ENCODE results near the gene NALCN. TPM values are rescaled to one million over a fixed set of nuclear protein-coding genes. Genes with fewer than 3 reads are reported as not detected.

Gene NALCN
- total and polyA plus RNA-seq, 2 experiments from 2014 or later: 0.50 to 0.87 TPM

- Histone ChIP-seq H3K36me3 (ENCODE audit: insufficient read depth) (no peaks in the 10 kb centered on the region), H3K4me3 (no peak overlapping the region), H3F3A (replicated peaks; ENCODE audit: low read depth) (no peaks in the 10 kb centered on the region), H3K4me2 (no peak overlapping the region), H4K20me1 (replicated peaks; ENCODE audit: insufficient read depth) (no peaks in the 10 kb centered on the region), H3K4me1 (ENCODE audit: insufficient read depth) (peaks cover 14% of the 10 kb centered on the region), H3K79me2 (replicated peaks; ENCODE audit: insufficient read depth) (no peaks in the 10 kb centered on the region), H3K9me2 (ENCODE audit: insufficient read depth) (0 out of 2 replicates have a peak, but pooled peaks cover 3% of the 10 kb centered on the region), H2AFZ (no peak overlapping the region), H3K27ac (ENCODE audit: low read depth) (no peak overlapping the region), H3K27me3 (ENCODE audit: insufficient read depth) (no peaks in the 10 kb centered on the region)
- TF ChIP-seq POLR2AphosphoS5 (IDR thresholded peaks at IDR 0.05; ENCODE audit: low read depth) (no peak), EZH2phosphoT487 (IDR thresholded peaks at IDR 0.05; ENCODE audit: unreplicated experiment) (no peak), ZNF331 (CRISPR knock-in tag; IDR thresholded peaks at IDR 0.05; ENCODE audit: low read depth) (no peak), NANOG (IDR thresholded peaks at IDR 0.05; ENCODE audit: borderline replicate concordance) (no peak), EZH2 (IDR thresholded peaks at IDR 0.05; ENCODE audit: low read depth, unreplicated experiment) (no peak)
- TF ChIP-seq, protein P1, sequence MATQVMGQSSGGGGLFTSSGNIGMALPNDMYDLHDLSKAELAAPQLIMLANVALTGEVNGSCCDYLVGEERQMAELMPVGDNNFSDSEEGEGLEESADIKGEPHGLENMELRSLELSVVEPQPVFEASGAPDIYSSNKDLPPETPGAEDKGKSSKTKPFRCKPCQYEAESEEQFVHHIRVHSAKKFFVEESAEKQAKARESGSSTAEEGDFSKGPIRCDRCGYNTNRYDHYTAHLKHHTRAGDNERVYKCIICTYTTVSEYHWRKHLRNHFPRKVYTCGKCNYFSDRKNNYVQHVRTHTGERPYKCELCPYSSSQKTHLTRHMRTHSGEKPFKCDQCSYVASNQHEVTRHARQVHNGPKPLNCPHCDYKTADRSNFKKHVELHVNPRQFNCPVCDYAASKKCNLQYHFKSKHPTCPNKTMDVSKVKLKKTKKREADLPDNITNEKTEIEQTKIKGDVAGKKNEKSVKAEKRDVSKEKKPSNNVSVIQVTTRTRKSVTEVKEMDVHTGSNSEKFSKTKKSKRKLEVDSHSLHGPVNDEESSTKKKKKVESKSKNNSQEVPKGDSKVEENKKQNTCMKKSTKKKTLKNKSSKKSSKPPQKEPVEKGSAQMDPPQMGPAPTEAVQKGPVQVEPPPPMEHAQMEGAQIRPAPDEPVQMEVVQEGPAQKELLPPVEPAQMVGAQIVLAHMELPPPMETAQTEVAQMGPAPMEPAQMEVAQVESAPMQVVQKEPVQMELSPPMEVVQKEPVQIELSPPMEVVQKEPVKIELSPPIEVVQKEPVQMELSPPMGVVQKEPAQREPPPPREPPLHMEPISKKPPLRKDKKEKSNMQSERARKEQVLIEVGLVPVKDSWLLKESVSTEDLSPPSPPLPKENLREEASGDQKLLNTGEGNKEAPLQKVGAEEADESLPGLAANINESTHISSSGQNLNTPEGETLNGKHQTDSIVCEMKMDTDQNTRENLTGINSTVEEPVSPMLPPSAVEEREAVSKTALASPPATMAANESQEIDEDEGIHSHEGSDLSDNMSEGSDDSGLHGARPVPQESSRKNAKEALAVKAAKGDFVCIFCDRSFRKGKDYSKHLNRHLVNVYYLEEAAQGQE (IDR thresholded peaks at IDR 0.05; ENCODE audit: unreplicated experiment): no peak
- TF ChIP-seq, protein P2, sequence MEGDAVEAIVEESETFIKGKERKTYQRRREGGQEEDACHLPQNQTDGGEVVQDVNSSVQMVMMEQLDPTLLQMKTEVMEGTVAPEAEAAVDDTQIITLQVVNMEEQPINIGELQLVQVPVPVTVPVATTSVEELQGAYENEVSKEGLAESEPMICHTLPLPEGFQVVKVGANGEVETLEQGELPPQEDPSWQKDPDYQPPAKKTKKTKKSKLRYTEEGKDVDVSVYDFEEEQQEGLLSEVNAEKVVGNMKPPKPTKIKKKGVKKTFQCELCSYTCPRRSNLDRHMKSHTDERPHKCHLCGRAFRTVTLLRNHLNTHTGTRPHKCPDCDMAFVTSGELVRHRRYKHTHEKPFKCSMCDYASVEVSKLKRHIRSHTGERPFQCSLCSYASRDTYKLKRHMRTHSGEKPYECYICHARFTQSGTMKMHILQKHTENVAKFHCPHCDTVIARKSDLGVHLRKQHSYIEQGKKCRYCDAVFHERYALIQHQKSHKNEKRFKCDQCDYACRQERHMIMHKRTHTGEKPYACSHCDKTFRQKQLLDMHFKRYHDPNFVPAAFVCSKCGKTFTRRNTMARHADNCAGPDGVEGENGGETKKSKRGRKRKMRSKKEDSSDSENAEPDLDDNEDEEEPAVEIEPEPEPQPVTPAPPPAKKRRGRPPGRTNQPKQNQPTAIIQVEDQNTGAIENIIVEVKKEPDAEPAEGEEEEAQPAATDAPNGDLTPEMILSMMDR (conservative IDR thresholded peaks at IDR 0.05; ENCODE audit: low read depth in 2 of 2): no peak
- Mint-ChIP-seq H3K27ac (no peak overlapping the region), H3K27me3 (ENCODE audit: insufficient read depth, low read depth, poor library complexity) (peaks cover 5% of the 10 kb centered on the region), H3K4me3 (no peak overlapping the region), H3K4me1 (peaks cover 8% of the 10 kb centered on the region), H3K36me3 (ENCODE audit: low read depth) (no peaks in the 10 kb centered on the region), H3K9me3 (no peaks in the 10 kb centered on the region)
- DNase-seq (ENCODE audit: low spot score) (peak; percentile 33), ATAC-seq (no peak)
These were observed 39.6 kb upstream of the NALCN start for GRCh38 chr13:101455863-101456262.

DNA sequence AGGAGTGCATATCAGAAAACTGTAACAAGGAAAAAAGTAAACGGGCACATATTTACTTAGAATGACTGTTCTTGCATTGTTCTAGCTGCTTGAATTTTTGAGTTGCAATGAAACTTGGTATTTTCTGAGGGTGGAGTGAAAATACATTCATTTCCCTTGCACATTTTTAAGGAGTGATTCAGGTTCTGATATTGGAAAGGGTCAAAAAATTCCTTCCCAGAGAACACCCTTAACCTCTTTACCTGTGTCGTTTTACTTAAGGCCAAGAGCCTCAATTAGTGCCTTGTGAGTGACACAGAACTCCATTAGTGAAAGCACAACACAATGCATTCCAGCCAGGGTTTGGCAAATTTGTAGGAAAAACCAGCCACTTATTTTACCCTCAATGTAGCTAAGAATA is 38.5 kb upstream of the NALCN start:
- Histone ChIP-seq H4K20me1 (replicated peaks; ENCODE audit: insufficient read depth) (no peaks in the 10 kb centered on the region), H3K4me1 (ENCODE audit: insufficient read depth) (peaks cover 18% of the 10 kb centered on the region), H3K79me2 (replicated peaks; ENCODE audit: insufficient read depth) (no peaks in the 10 kb centered on the region), H3K4me3 (no peak overlapping the region), H3K9me2 (ENCODE audit: insufficient read depth) (no peaks in the 10 kb centered on the region), H3K4me2 (no peak overlapping the region), H3K36me3 (ENCODE audit: insufficient read depth) (no peaks in the 10 kb centered on the region), H3K27me3 (ENCODE audit: insufficient read depth) (no peaks in the 10 kb centered on the region), H3K27ac (ENCODE audit: low read depth) (no peak overlapping the region), H2AFZ (no peak overlapping the region), H3F3A (replicated peaks; ENCODE audit: low read depth) (no peaks in the 10 kb centered on the region)
- no peaks in the 10 kb centered on the region for H3K36me3 Mint-ChIP-seq (ENCODE audit: low read depth)
- peaks cover 16% of the 10 kb centered on the region for H3K4me1 Mint-ChIP-seq
- no peaks in the 10 kb centered on the region for H3K9me3 Mint-ChIP-seq
- no peak for ATAC-seq
- no peak overlapping the region for H3K27ac Mint-ChIP-seq
- DNase-seq (ENCODE audit: low spot score): no peak
- peaks cover 3% of the 10 kb centered on the region for H3K27me3 Mint-ChIP-seq (ENCODE audit: insufficient read depth, low read depth, poor library complexity)
- no peak overlapping the region for H3K4me3 Mint-ChIP-seq
- no peak for TF ChIP-seq NANOG (IDR thresholded peaks at IDR 0.05; ENCODE audit: borderline replicate concordance)
- no peak for TF ChIP-seq STAT1 (IDR thresholded peaks at IDR 0.05; ENCODE audit: unreplicated experiment)
- TF ChIP-seq CREB1 (CRISPR knock-in tag; IDR thresholded peaks at IDR 0.05; ENCODE audit: low read depth): no peak
- TF ChIP-seq, protein P3, sequence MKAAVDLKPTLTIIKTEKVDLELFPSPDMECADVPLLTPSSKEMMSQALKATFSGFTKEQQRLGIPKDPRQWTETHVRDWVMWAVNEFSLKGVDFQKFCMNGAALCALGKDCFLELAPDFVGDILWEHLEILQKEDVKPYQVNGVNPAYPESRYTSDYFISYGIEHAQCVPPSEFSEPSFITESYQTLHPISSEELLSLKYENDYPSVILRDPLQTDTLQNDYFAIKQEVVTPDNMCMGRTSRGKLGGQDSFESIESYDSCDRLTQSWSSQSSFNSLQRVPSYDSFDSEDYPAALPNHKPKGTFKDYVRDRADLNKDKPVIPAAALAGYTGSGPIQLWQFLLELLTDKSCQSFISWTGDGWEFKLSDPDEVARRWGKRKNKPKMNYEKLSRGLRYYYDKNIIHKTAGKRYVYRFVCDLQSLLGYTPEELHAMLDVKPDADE (IDR thresholded peaks at IDR 0.05): no peak
- TF ChIP-seq EZH2phosphoT487 (IDR thresholded peaks at IDR 0.05; ENCODE audit: unreplicated experiment): no peak
- TF ChIP-seq, protein P2 (conservative IDR thresholded peaks at IDR 0.05; ENCODE audit: low read depth in 2 of 2): no peak
- no peak for TF ChIP-seq ZNF114 (CRISPR knock-in tag; IDR thresholded peaks at IDR 0.05)
